IPS-NIHi7 (cell line): ENCODE measurements around the gene EXOC7.

Source experiments
- DNase-seq: peaks from one replicate; pipeline ENCODE4 v3.0.0; 2012; ENCODE audit warnings: mixed read lengths; ENCODE audit errors: extremely low spot score

Gene EXOC7

GRCh38 chr17:76040376-76040775 is 63.2 kb downstream of the EXOC7 start:
- no peak for DNase-seq

GRCh38 chr17:76039121-76039520 is 64.5 kb downstream of the EXOC7 start:
- no peak for DNase-seq

DNA sequence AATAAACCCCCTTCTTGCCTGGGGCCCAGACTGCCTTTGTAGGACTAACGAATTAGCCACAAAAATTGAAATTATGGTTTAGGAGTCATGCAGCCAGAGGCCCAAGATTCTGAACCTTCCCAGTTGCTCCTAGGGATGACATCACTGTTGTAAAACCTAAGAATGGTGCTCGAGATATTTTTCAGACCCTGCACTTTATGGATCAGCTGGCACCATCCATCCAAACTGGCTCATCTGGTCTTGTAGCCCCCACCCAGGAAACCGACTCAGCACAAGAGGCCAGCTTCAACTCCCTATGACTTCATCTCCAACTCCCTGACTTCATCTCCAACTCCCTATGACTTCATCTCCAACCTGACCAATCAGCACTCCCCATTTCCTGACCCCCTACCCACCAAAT is 65.5 kb downstream of the EXOC7 start:
- no peak for DNase-seq

- DNase-seq: peak; percentile 48
Measured at GRCh38 chr17:76036497-76037261, 66.9 kb downstream of the EXOC7 start.

DNA sequence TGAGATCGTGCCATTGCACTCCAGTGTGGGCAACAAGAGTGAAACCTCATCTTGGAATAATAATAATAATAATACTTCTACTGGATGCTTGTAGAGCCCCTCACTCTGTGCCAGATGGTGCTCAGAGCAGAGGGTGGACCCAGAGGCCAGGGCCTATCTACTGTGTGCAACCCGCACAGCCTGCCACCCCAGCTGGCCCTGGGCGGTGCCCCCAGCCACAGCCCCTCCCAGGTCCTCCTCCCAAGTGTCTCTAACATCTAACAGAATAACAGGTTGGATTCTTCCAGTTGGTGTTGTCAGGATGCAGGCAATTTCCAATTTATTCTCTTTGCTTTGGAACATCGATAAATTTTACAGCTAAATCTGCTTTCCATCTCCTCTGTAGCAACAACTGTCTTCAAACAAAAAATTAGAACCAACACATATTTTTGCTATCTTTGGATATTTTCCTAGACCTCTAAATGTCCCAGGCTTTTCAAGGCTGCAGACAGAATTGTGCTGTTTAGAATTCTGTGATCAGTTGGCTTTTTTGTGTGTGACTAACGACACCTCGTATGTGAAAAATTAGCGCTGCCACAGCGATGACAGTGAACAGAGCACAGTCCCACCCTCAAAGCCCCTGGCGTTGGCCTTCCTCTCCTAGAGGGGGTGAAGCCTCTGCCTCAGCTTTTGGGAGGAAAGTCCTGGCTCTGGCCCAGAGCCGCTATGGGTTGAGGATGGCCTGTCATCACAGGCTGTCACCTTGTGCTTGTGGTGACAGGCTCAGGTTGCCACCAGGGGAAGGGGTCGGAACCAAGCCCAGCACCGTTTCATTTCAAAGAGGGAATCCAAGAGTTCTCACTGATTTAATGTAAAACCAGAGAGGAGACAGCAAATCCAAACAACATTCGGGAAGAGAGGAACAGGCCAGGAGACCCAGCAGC is 68.9 kb downstream of the EXOC7 start:
- DNase-seq: no peak

DNA sequence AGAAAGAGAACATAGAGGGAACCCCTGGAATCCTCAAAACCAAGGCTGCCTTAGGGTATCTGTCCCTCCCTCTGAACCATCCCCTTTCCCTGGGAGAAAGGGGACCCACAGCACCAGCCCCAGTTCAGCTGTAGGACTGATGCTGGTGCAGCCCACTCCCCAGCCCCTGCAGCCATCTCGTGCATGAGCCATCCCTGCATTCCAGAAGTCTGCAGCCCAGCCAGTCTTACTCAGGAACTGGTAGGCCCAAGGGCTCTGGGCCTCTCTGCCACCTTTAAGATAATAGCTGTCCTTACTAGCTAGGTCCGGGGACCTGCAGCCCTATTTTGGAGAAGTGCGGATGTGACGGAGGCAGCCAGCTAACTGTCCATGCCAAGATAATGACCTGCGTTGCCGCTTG is 70.4 kb downstream of the EXOC7 start:
- DNase-seq: no peak

DNA sequence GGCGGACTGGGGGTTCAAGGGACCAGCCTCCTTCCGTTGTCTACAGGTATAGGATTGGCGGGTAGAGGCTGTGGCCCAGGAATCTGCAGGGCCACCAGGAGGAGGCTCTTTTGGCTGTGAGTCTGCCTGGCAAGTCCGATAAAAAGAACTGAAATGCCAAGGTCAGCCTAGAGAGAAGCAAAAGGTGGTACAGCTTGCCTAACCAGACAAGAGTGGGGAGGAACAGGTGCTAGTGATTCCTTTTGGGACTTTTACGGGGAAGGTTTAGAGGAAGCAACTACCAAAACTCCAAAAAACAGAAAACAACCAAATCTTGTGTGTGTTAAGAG is 70.8 kb downstream of the EXOC7 start:
- DNase-seq: no peak

DNA sequence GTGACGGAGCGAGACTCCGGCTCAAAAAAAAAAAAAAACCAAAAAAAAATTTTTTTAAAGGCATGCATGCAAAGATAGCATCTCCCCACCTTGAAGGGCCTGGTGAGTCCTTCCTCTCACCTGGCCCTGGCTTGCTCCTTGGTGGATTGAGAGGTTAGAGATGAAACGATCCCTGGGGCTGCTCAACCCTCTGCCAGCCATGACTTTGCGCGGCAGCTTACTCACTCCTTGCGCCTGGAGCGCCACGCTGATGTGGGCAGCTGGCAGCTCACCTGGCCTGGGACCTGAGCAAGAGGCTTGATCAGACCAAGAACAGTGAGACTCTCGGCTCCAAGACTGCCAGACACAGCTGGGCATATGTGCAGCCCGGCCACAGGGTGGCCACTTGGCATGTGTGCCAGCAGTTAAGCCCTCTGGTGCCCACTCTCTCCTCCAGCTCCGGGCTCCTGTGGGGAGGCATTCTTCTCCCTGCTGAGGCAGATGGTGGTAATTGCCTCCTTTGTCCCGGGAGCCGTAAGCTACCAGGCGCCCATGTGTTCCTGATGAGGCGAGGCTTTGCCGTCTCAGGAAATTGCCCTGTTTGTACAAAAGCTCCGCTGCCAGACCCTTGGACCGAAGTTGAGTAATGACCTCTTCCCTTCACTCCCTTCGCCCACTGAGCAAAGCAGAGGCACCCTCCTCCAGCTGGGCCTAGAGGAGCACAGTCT is 71.4 kb downstream of the EXOC7 start:
- DNase-seq: no peak
